GM12878 (cell line): ENCODE results near the gene RAB15. TPM values are rescaled to one million over a fixed set of nuclear protein-coding genes. Genes with fewer than 3 reads are reported as not detected.
A peak's percentile ranks its signal among the peaks of the same experiment; 100 is the strongest.

Source experiments
- ATAC-seq: fragments of 200-7000 bp; cut with Tn5 transposase; 3 replicates; pipeline ENCODE4 v1.9.1; 2020; ENCODE audit warnings: mild to moderate bottlenecking, moderate library complexity
- BruUV-seq: library from RNA; stranded (reverse); fragments of 400-500 nt; replicated peaks from 2 replicates; lab custom pipeline; 2021; lab: Mats Ljungman, UMichigan
- CTCF ChIA-PET: fragments of 300-600 bp; sonication (Branson Sonifier 250); formaldehyde crosslinking; extraction: SDS; loops from one replicate; lab custom pipeline; 2021; ENCODE audit warnings: inconsistent platforms; lab: Yijun Ruan, JAX
- POLR2A ChIA-PET: fragments of 350-600 bp; formaldehyde crosslinking; extraction: SDS; loops from one replicate; lab custom pipeline; 2021; ENCODE audit warnings: inconsistent platforms; lab: Charles Lee
- RAD21 ChIA-PET: fragments of 300-600 bp; sonication (Branson Sonifier 250); formaldehyde crosslinking; loops from one replicate; lab custom pipeline; 2023; ENCODE audit warnings: antibody characterized with exemption; ENCODE audit not compliant: unreplicated experiment; lab: Charles Lee
- SMC1A ChIA-PET: fragments of 300-600 bp; sonication (Branson Sonifier 250); formaldehyde crosslinking; loops from one replicate; lab custom pipeline; 2023; ENCODE audit not compliant: unreplicated experiment, uncharacterized antibody; lab: Charles Lee
- DNase-seq: peaks from one replicate; pipeline ENCODE4 v3.0.0-alpha.2; 2011; ENCODE audit warnings: low read depth, low spot score
- FAIRE-seq: peaks from 3 replicates; lab custom pipeline; 2011; peaks lifted over from hg19 to GRCh38; lab: Jason Lieb, UNC
- H2AFZ ChIP-seq: 2 replicates; pipeline ENCODE4 v1.6.0; 2011; ENCODE audit warnings: low read depth, low read length, control low read depth; ENCODE audit not compliant: control insufficient read depth
- H3K27ac ChIP-seq: 2 replicates; pipeline ENCODE4 v1.5.1; 2011; ENCODE audit warnings: control low read depth; ENCODE audit not compliant: control insufficient read depth, insufficient read depth
- H3K27me3 ChIP-seq, 2 experiments: replicated peaks in 1 of 2; 2 replicates each; pipeline versions ENCODE4 v1.6.0 to v1.6.1; 2011; ENCODE audit warnings: low read length in 1 of 2; ENCODE audit not compliant: control insufficient read depth in 2 of 2, insufficient read depth in 2 of 2
- H3K36me3 ChIP-seq, 2 experiments: 2 replicates each; pipeline ENCODE4 v1.5.1; 2011; ENCODE audit warnings: low read length in 1 of 2; ENCODE audit not compliant: control insufficient read depth in 2 of 2, insufficient read depth in 2 of 2
- H3K4me1 ChIP-seq: 2 replicates; pipeline ENCODE4 v1.6.1; 2011; ENCODE audit warnings: mild to moderate bottlenecking, low read length, moderate library complexity, mixed read lengths; ENCODE audit not compliant: control insufficient read depth, insufficient read depth
- H3K4me2 ChIP-seq: 2 replicates; pipeline ENCODE4 v1.6.0; 2011; ENCODE audit warnings: control low read depth; ENCODE audit not compliant: control insufficient read depth, insufficient read depth
- H3K4me3 ChIP-seq: fragments of 200-600 bp; sonication (generic); 2 replicates; pipeline ENCODE4 v1.5.1; 2016
- H3K79me2 ChIP-seq: 2 replicates; pipeline ENCODE4 v1.6.0; 2011; ENCODE audit warnings: low read length; ENCODE audit not compliant: control insufficient read depth, insufficient read depth
- H3K9ac ChIP-seq: 2 replicates; pipeline ENCODE4 v1.8.0; 2011; ENCODE audit warnings: low read length, control low read depth, mixed read lengths; ENCODE audit not compliant: control insufficient read depth, insufficient read depth
- H3K9me3 ChIP-seq: replicated peaks from 3 replicates; pipeline ENCODE4 v1.5.1; 2011; ENCODE audit warnings: mild to moderate bottlenecking, low read length; ENCODE audit not compliant: control insufficient read depth, insufficient read depth
- H4K20me1 ChIP-seq: 2 replicates; pipeline ENCODE4 v1.6.0; 2011; ENCODE audit not compliant: control insufficient read depth, insufficient read depth
- BCL11A ChIP-seq: IDR thresholded peaks from 2 replicates; pipeline ENCODE4 v1.6.1; 2011; ENCODE audit warnings: low read depth, low read length
- CEBPB ChIP-seq, 2 experiments: fragments of 150-350 bp in 1 of 2; IDR thresholded peaks; 2 replicates each; pipeline ENCODE4 v1.6.1; 2012 to 2014; ENCODE audit warnings: low read depth in 2 of 2, low read length in 2 of 2, borderline replicate concordance in 1 of 2, inconsistent platforms in 1 of 2
- ESRRA ChIP-seq: IDR thresholded peaks from 2 replicates; pipeline ENCODE4 v1.6.1; 2012; ENCODE audit warnings: mild to moderate bottlenecking, low read length, improper control_type of control experiment
- FOS ChIP-seq: IDR thresholded peaks from 3 replicates; pipeline ENCODE4 v1.6.1; 2011; ENCODE audit warnings: borderline replicate concordance; ENCODE audit not compliant: insufficient read length; ENCODE audit errors: extremely low read depth
- GABPA ChIP-seq: IDR thresholded peaks from 2 replicates; pipeline ENCODE4 v1.6.1; 2014; ENCODE audit warnings: antibody characterized with exemption, low read depth, mild to moderate bottlenecking, inconsistent platforms
- HDGF ChIP-seq: fragments of 450-650 bp; IDR thresholded peaks from 2 replicates; pipeline ENCODE4 v1.6.1; 2016; ENCODE audit warnings: antibody characterized with exemption
- JUND ChIP-seq: IDR thresholded peaks from 2 replicates; pipeline ENCODE4 v1.6.1; 2012; ENCODE audit warnings: low read depth, mild to moderate bottlenecking, low read length, improper control_type of control experiment, moderate library complexity
- MEF2B ChIP-seq: fragments of 450-650 bp; IDR thresholded peaks from 2 replicates; pipeline ENCODE4 v1.6.1; 2018; ENCODE audit warnings: mild to moderate bottlenecking, moderate library complexity; ENCODE audit not compliant: partially characterized antibody, poor library complexity, severe bottlenecking
- MYB ChIP-seq: fragments of 150-350 bp; IDR thresholded peaks from 2 replicates; pipeline ENCODE4 v1.6.1; 2014; ENCODE audit warnings: mild to moderate bottlenecking, low read depth, low read length, borderline replicate concordance
- NBN ChIP-seq: fragments of 450-650 bp; IDR thresholded peaks from 2 replicates; pipeline ENCODE4 v1.6.1; 2016
- NFXL1 ChIP-seq: fragments of 450-650 bp; IDR thresholded peaks from 2 replicates; pipeline ENCODE4 v1.6.1; 2017; ENCODE audit warnings: antibody characterized with exemption, mild to moderate bottlenecking, borderline replicate concordance
- NFYB ChIP-seq: IDR thresholded peaks from 2 replicates; pipeline ENCODE4 v1.6.1; 2011; ENCODE audit warnings: low read depth, mild to moderate bottlenecking, low read length, improper control_type of control experiment, moderate library complexity; ENCODE audit not compliant: insufficient read depth
- PAX8 ChIP-seq: fragments of 450-650 bp; IDR thresholded peaks from 2 replicates; pipeline ENCODE4 v1.6.1; 2017; ENCODE audit warnings: mild to moderate bottlenecking, moderate library complexity
- POLR2AphosphoS2 ChIP-seq: IDR thresholded peaks from 2 replicates; pipeline ENCODE4 v1.6.1; 2011; ENCODE audit warnings: low read depth, mild to moderate bottlenecking, low read length, improper control_type of control experiment, moderate library complexity
- RB1 ChIP-seq: fragments of 450-650 bp; formaldehyde crosslinking; IDR thresholded peaks from 2 replicates; pipeline ENCODE4 v1.6.1; 2017; ENCODE audit warnings: mild to moderate bottlenecking, borderline replicate concordance
- SMARCA5 ChIP-seq: fragments of 450-650 bp; IDR thresholded peaks from 2 replicates; pipeline ENCODE4 v1.6.1; 2017; ENCODE audit warnings: mild to moderate bottlenecking
- SUPT20H ChIP-seq: IDR thresholded peaks from 2 replicates; pipeline ENCODE4 v1.6.1; 2011; ENCODE audit warnings: low read depth, mild to moderate bottlenecking, low read length, moderate library complexity, borderline replicate concordance; ENCODE audit not compliant: control insufficient read depth
- ZNF207 ChIP-seq: fragments of 450-650 bp; IDR thresholded peaks from 2 replicates; pipeline ENCODE4 v1.6.1; 2014; ENCODE audit warnings: antibody characterized with exemption, mild to moderate bottlenecking, borderline replicate concordance
- ZNF217 ChIP-seq: fragments of 450-650 bp; IDR thresholded peaks from 2 replicates; pipeline ENCODE4 v1.6.1; 2017; ENCODE audit warnings: antibody characterized with exemption, mild to moderate bottlenecking
- WGBS: methylation state at CpG from one replicate; pipeline ENCODE4 v1.1.6; 2016; ENCODE audit warnings: low lambda C conversion rate; ENCODE audit not compliant: insufficient replicate concordance, insufficient coverage; ENCODE audit errors: missing lambda C conversion rate; 5-methylcytosine and 5-hydroxymethylcytosine counted together
- in situ Hi-C: fragments of 300-500 bp; cut with MboI; formaldehyde crosslinking; loops from 9 replicates; pipeline ENCODE4 v1.14.3; 2018; ENCODE audit warnings: mixed read lengths
- intact Hi-C: fragments of 100-400 bp; cut with micrococcal nuclease; formaldehyde crosslinking; loops from one replicate; pipeline ENCODE4 v1.14.2; 2022; ENCODE audit not compliant: unreplicated experiment
- polyA plus RNA-seq, 11 experiments: library from polyadenylated mRNA; depleted of rRNA in 4 of 11; unstranded in 6 of 11; stranded (reverse) in 5 of 11; fragments of >200 nt; fragmentation: Nextera tagmentation in 4 of 11; fragmentation: Illumina TruSeq in 1 of 11; extraction: Ambion mirVana in 4 of 11; extraction: Trizol in 1 of 11; gene quantifications; 1 replicate in 1 of 11; 2 replicates in 10 of 11; pipeline versions ENCODE4 v1.2.1 to v1.2.3, GENCODE V29; 2011 to 2016; ENCODE audit warnings: inconsistent platforms in 2 of 11, missing spikeins in 2 of 11, low read depth in 1 of 11
- total RNA-seq, 4 experiments: library from RNA; depleted of rRNA in 3 of 4; stranded (reverse); fragments of >200 nt in 3 of 4; fragmentation: Illumina TruSeq in 1 of 4; extraction: Trizol in 1 of 4; gene quantifications; 2 replicates each; pipeline versions ENCODE4 v1.2.1 to v1.2.3, GENCODE V29; 2013 to 2021
- TF ChIP-seq, protein P1 (sequence below): fragments of 450-650 bp; IDR thresholded peaks from 2 replicates; pipeline ENCODE4 v1.6.1; 2017; ENCODE audit warnings: mild to moderate bottlenecking, moderate library complexity
- TF ChIP-seq, protein P2 (sequence below): fragments of 450-650 bp; IDR thresholded peaks from 2 replicates; pipeline ENCODE4 v1.6.1; 2017; ENCODE audit warnings: low read depth, mild to moderate bottlenecking, moderate library complexity

The RAB15 gene
- total and polyA plus RNA-seq, 10 of the 15 experiments (the other 5 are each of a cell fraction or from before 2014, with no cell fraction given) = 0.32 to 3.9 (median 2.1) TPM

DNA sequence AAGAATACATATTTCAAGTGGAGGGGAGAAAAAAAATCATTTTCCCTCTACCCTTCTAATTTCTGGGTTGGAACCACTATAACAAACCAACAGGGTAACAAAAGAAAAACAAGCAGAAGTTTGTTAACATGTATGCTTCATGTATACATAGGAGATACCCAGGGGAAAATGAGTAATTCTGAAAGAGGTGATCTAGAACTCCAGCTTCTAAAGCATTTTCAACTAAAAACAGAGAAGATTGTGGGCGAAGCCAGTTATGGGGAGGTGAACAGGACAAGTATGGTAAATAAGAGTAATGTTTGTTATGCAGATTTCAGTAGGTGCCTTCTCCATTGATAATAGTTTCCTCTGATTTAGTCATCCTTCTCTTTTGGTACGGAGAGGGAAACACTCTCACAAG is 31.3 kb upstream of the RAB15 start:
- 0% methylated on average over 2 of the region's 2 CpGs for WGBS
- POLR2A ChIA-PET = no interaction called here
- Histone ChIP-seq H3K79me2 (peaks cover 33% of the 10 kb centered on the region), H4K20me1 (no peaks in the 10 kb centered on the region), H3K27me3 (no peaks in the 10 kb centered on the region), H3K36me3 (peaks cover 7 to 13% of the 10 kb centered on the region in 2 experiments), H3K4me1 (peaks cover 28% of the 10 kb centered on the region), H3K4me3 (0 out of 2 replicates have a peak overlapping the region, but pooled peaks have one; percentile 19), H3K27ac (peak overlapping the region; percentile 59), H3K4me2 (peak overlapping the region; percentile 19), H2AFZ (no peak overlapping the region; the same call in 1 of the 2 replicates), H3K9ac (peak overlapping the region; percentile 0; the same call in 1 of the 2 replicates), H3K9me3 (no peaks in the 10 kb centered on the region)
- CTCF ChIA-PET = interaction anchor here (1.5 to 8.5 kb wide), 5 partner anchors 9 to 17 kb away, joined by 5 to 67 read pairs (median 7); partner anchors contain the start of gene FNTB
- DNase-seq = peak; percentile 55
- intact Hi-C loops (no loop called here), in situ Hi-C loops (no loop called here)
- RAD21 ChIA-PET = interaction anchor here (1.6 to 1.9 kb wide), 2 partner anchors 16 to 76 kb away, joined by 3 to 6 read pairs; no protein-coding TSS in a partner anchor
- FAIRE-seq = no peak
- no TSS peak for BruUV-seq
- SMC1A ChIA-PET = interaction anchor here (0.6 to 6.6 kb wide), 4 partner anchors 9 to 18 kb away, joined by 3 to 55 read pairs (median 3); partner anchors contain the start of gene FNTB
- ATAC-seq = peak; percentile 85
- TF ChIP-seq JUND = no peak
- TF ChIP-seq ZNF207 = no peak
- no peak for TF ChIP-seq GABPA
- no peak for TF ChIP-seq RB1
- TF ChIP-seq SMARCA5 = peak; percentile 38; the same call in 1 of the 2 replicates
- TF ChIP-seq PAX8 = no peak
- no peak for TF ChIP-seq ZNF217
- no peak for TF ChIP-seq NFYB
- no peak for TF ChIP-seq POLR2AphosphoS2
- TF ChIP-seq, protein P1, sequence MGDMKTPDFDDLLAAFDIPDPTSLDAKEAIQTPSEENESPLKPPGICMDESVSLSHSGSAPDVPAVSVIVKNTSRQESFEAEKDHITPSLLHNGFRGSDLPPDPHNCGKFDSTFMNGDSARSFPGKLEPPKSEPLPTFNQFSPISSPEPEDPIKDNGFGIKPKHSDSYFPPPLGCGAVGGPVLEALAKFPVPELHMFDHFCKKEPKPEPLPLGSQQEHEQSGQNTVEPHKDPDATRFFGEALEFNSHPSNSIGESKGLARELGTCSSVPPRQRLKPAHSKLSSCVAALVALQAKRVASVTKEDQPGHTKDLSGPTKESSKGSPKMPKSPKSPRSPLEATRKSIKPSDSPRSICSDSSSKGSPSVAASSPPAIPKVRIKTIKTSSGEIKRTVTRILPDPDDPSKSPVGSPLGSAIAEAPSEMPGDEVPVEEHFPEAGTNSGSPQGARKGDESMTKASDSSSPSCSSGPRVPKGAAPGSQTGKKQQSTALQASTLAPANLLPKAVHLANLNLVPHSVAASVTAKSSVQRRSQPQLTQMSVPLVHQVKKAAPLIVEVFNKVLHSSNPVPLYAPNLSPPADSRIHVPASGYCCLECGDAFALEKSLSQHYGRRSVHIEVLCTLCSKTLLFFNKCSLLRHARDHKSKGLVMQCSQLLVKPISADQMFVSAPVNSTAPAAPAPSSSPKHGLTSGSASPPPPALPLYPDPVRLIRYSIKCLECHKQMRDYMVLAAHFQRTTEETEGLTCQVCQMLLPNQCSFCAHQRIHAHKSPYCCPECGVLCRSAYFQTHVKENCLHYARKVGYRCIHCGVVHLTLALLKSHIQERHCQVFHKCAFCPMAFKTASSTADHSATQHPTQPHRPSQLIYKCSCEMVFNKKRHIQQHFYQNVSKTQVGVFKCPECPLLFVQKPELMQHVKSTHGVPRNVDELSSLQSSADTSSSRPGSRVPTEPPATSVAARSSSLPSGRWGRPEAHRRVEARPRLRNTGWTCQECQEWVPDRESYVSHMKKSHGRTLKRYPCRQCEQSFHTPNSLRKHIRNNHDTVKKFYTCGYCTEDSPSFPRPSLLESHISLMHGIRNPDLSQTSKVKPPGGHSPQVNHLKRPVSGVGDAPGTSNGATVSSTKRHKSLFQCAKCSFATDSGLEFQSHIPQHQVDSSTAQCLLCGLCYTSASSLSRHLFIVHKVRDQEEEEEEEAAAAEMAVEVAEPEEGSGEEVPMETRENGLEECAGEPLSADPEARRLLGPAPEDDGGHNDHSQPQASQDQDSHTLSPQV = no peak
- TF ChIP-seq HDGF = no peak
- no peak for TF ChIP-seq BCL11A
- peak; percentile 88 for TF ChIP-seq MEF2B
- no peak for TF ChIP-seq MYB
- no peak for TF ChIP-seq ESRRA
- TF ChIP-seq CEBPB (IDR thresholded peaks at IDR 0.05; ENCODE audit: borderline replicate concordance in 1 of 2, low read depth in 2 of 2, low read length in 2 of 2) = no peak
- TF ChIP-seq SUPT20H = no peak
- TF ChIP-seq NFXL1 = no peak
- TF ChIP-seq FOS = no peak
- no peak for TF ChIP-seq NBN
- TF ChIP-seq, protein P2, sequence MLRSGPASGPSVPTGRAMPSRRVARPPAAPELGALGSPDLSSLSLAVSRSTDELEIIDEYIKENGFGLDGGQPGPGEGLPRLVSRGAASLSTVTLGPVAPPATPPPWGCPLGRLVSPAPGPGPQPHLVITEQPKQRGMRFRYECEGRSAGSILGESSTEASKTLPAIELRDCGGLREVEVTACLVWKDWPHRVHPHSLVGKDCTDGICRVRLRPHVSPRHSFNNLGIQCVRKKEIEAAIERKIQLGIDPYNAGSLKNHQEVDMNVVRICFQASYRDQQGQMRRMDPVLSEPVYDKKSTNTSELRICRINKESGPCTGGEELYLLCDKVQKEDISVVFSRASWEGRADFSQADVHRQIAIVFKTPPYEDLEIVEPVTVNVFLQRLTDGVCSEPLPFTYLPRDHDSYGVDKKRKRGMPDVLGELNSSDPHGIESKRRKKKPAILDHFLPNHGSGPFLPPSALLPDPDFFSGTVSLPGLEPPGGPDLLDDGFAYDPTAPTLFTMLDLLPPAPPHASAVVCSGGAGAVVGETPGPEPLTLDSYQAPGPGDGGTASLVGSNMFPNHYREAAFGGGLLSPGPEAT = 0 out of 2 replicates have a peak, but pooled peaks have one; percentile 20
